Germinal center (tissue), 1 donor: ENCODE data around the gene RPN1.
"Not testable (repeated sequence)": the region's sequence is repeated elsewhere in the genome, so short reads cannot be mapped to it uniquely, and the experiment has no call there.

Source experiments
- DNase-seq: peaks from one replicate; pipeline ENCODE4 v3.0.0; 2012; ENCODE audit warnings: mixed read lengths, low spot score

Gene RPN1

GRCh38 chr3:128609294-128609693 lies 41.3 kb downstream of the RPN1 start:
- no peak for DNase-seq

- no peak for DNase-seq
Measured at GRCh38 chr3:128607710-128608048, 42.9 kb downstream of the RPN1 start.

- DNase-seq, result no peak
Measured at GRCh38 chr3:128606094-128606493, 44.5 kb downstream of the RPN1 start.

GRCh38 chr3:128605091-128606046 lies 45.2 kb downstream of the RPN1 start:
- DNase-seq, result no peak

GRCh38 chr3:128603811-128604775 lies 46.5 kb downstream of the RPN1 start:
- DNase-seq, result no peak

GRCh38 chr3:128603313-128603712 lies 47.3 kb downstream of the RPN1 start:
- DNase-seq, result no peak

- DNase-seq, result no peak
Measured at GRCh38 chr3:128598884-128599664, 51.5 kb downstream of the RPN1 start.

GRCh38 chr3:128597900-128598299 lies 52.7 kb downstream of the RPN1 start:
- DNase-seq, result no peak

GRCh38 chr3:128592864-128593263 lies 57.8 kb downstream of the RPN1 start:
- no peak for DNase-seq

- no peak for DNase-seq
Measured at GRCh38 chr3:128591738-128592426, 58.7 kb downstream of the RPN1 start.

- DNase-seq, result no peak
Measured at GRCh38 chr3:128590948-128591347, 59.7 kb downstream of the RPN1 start.

GRCh38 chr3:128589985-128590384 lies 60.6 kb downstream of the RPN1 start:
- DNase-seq, result not testable (repeated sequence)

GRCh38 chr3:128588147-128588546 lies 62.5 kb downstream of the RPN1 start:
- DNase-seq, result no peak

GRCh38 chr3:128587391-128587790 lies 63.2 kb downstream of the RPN1 start:
- DNase-seq, result no peak

- DNase-seq, result not testable (repeated sequence)
Measured at GRCh38 chr3:128586932-128587331, 63.7 kb downstream of the RPN1 start.

- not testable (repeated sequence) for DNase-seq
Measured at GRCh38 chr3:128586391-128586790, 64.2 kb downstream of the RPN1 start.

- no peak for DNase-seq
Measured at GRCh38 chr3:128585974-128586373, 64.6 kb downstream of the RPN1 start.

- no peak for DNase-seq
Measured at GRCh38 chr3:128585189-128585588, 65.4 kb downstream of the RPN1 start.

GRCh38 chr3:128584412-128585020 lies 66.1 kb downstream of the RPN1 start:
- DNase-seq, result peak; percentile 64

GRCh38 chr3:128581566-128581965 lies 69.1 kb downstream of the RPN1 start:
- DNase-seq, result no peak

GRCh38 chr3:128579927-128580326 lies 70.7 kb downstream of the RPN1 start:
- no peak for DNase-seq
